NCI-H1092 treated with DMSO at 0.1 percent for 48 hours (cell line): ENCODE results near the gene CAMTA1.

ENCODE experiments used
- DNase-seq: peaks from one replicate; lab custom pipeline; 2025; lab: John Stamatoyannopoulos, UW

CAMTA1 gene

GRCh38 chr1:7558481-7558880 lies 773.2 kb downstream of the CAMTA1 start:
- no peak for DNase-seq

GRCh38 chr1:7558921-7559869 lies 773.9 kb downstream of the CAMTA1 start:
- DNase-seq = peak; percentile 23

- no peak for DNase-seq
These were observed 774.9 kb downstream of the CAMTA1 start for GRCh38 chr1:7560128-7560527.

- DNase-seq = no peak
These were observed 775.4 kb downstream of the CAMTA1 start for GRCh38 chr1:7560601-7561181.

GRCh38 chr1:7561331-7561921 lies 776.2 kb downstream of the CAMTA1 start:
- DNase-seq = no peak

- no peak for DNase-seq
These were observed 776.9 kb downstream of the CAMTA1 start for GRCh38 chr1:7561936-7562728.

- DNase-seq = no peak
These were observed 777.7 kb downstream of the CAMTA1 start for GRCh38 chr1:7562729-7563605.

- DNase-seq = no peak
These were observed 778.9 kb downstream of the CAMTA1 start for GRCh38 chr1:7564137-7564536.

GRCh38 chr1:7565099-7565750 lies 780.0 kb downstream of the CAMTA1 start:
- no peak for DNase-seq

GRCh38 chr1:7566417-7567375 lies 781.4 kb downstream of the CAMTA1 start:
- no peak for DNase-seq

- DNase-seq = no peak
These were observed 782.1 kb downstream of the CAMTA1 start for GRCh38 chr1:7567376-7567775.

GRCh38 chr1:7568053-7568452 lies 782.8 kb downstream of the CAMTA1 start:
- DNase-seq = no peak

GRCh38 chr1:7568901-7569524 lies 783.8 kb downstream of the CAMTA1 start:
- no peak for DNase-seq

- no peak for DNase-seq
These were observed 785.1 kb downstream of the CAMTA1 start for GRCh38 chr1:7570311-7570710.

GRCh38 chr1:7572654-7573152 lies 787.4 kb downstream of the CAMTA1 start:
- DNase-seq = no peak

- DNase-seq = no peak
These were observed 788.2 kb downstream of the CAMTA1 start for GRCh38 chr1:7573481-7573880.

- DNase-seq = peak; percentile 86
These were observed 789.1 kb downstream of the CAMTA1 start for GRCh38 chr1:7574121-7575040.

GRCh38 chr1:7575041-7575400 lies 789.8 kb downstream of the CAMTA1 start:
- DNase-seq = no peak
